Natural killer cell (primary cell): ENCODE measurements around the gene GRM2. TPM values are rescaled to one million over a fixed set of nuclear protein-coding genes. Genes with fewer than 3 reads are reported as not detected.

Experiments used
- ATAC-seq, 3 donors: fragments of 150-1000 bp in 2 of 3; fragments of 200-7000 bp in 1 of 3; cut with Tn5 transposase; 1 replicate in 1 of 3; 2 replicates in 2 of 3; pipeline ENCODE4 v1.10.0; 2021; ENCODE audit warnings: mild to moderate bottlenecking in 2 of 3, moderate library complexity in 2 of 3
- DNase-seq, 2 donors: peaks; one replicate each; pipeline versions ENCODE4 v3.0.0 to v3.0.0-alpha.2; 2013 to 2021; ENCODE audit warnings: mixed read lengths in 1 of 2
- H3K27ac ChIP-seq: one replicate; pipeline ENCODE4 v1.5.1; 2013; ENCODE audit warnings: mild to moderate bottlenecking, low read length
- H3K27me3 ChIP-seq: one replicate; pipeline ENCODE4 v1.6.1; 2013; ENCODE audit warnings: low read length; ENCODE audit not compliant: control insufficient read depth, insufficient read depth
- H3K36me3 ChIP-seq: one replicate; pipeline ENCODE4 v1.6.1; 2013; ENCODE audit warnings: low read length; ENCODE audit not compliant: control insufficient read depth, insufficient read depth
- H3K4me1 ChIP-seq: one replicate; pipeline ENCODE4 v1.6.1; 2013; ENCODE audit warnings: low read length; ENCODE audit not compliant: control insufficient read depth, insufficient read depth
- H3K4me3 ChIP-seq: one replicate; pipeline ENCODE4 v1.5.1; 2013; ENCODE audit warnings: low read length
- H3K9me3 ChIP-seq: one replicate; pipeline ENCODE4 v1.6.1; 2013; ENCODE audit warnings: low read length; ENCODE audit not compliant: control insufficient read depth, insufficient read depth
- H3K27ac Mint-ChIP-seq, 2 donors: one replicate each; pipeline ENCODE4 v1.8.0; 2022; ENCODE audit warnings: mild to moderate bottlenecking in 2 of 2, mixed read lengths in 2 of 2, moderate library complexity in 1 of 2
- H3K27me3 Mint-ChIP-seq, 2 donors: one replicate each; pipeline ENCODE4 v1.8.0; 2022; ENCODE audit warnings: low read depth in 2 of 2, mixed read lengths in 2 of 2
- H3K36me3 Mint-ChIP-seq: one replicate; pipeline ENCODE4 v1.8.0; 2022; ENCODE audit warnings: mixed read lengths
- H3K4me1 Mint-ChIP-seq, 2 donors: one replicate each; pipeline ENCODE4 v1.8.0; 2022; ENCODE audit warnings: mixed read lengths in 2 of 2
- H3K4me3 Mint-ChIP-seq: one replicate; pipeline ENCODE4 v1.8.0; 2022; ENCODE audit warnings: mild to moderate bottlenecking, moderate library complexity, mixed read lengths
- H3K9me3 Mint-ChIP-seq, 2 donors: one replicate each; pipeline ENCODE4 v1.8.0; 2022; ENCODE audit warnings: mixed read lengths in 2 of 2
- CTCF ChIP-seq: fragments of 200-600 bp; IDR thresholded peaks from one replicate; pipeline ENCODE4 v1.8.0; 2022; ENCODE audit warnings: antibody characterized with exemption
- WGBS: methylation state at CpG from one replicate; pipeline ENCODE4 v1.1.7; 2013; ENCODE audit warnings: missing lambda C conversion rate; ENCODE audit not compliant: insufficient coverage; 5-methylcytosine and 5-hydroxymethylcytosine counted together
- intact Hi-C: fragments of 100-400 bp; cut with micrococcal nuclease; formaldehyde crosslinking; loops from one replicate; pipeline ENCODE4 v1.14.2; 2022
- total RNA-seq, 4 donors: library from RNA; stranded (reverse); fragments of 120-200 nt in 1 of 4; gene quantifications; one replicate each; pipeline versions ENCODE4 v1.2.3 to v1.2.4, GENCODE V29; 2013 to 2022

GRM2 gene
- total RNA-seq, 3 donors from 2014 or later (not counting 1 experiment from before 2014, with no cell fraction given): 5.6 to 8.0 (median 7.4) TPM

DNA sequence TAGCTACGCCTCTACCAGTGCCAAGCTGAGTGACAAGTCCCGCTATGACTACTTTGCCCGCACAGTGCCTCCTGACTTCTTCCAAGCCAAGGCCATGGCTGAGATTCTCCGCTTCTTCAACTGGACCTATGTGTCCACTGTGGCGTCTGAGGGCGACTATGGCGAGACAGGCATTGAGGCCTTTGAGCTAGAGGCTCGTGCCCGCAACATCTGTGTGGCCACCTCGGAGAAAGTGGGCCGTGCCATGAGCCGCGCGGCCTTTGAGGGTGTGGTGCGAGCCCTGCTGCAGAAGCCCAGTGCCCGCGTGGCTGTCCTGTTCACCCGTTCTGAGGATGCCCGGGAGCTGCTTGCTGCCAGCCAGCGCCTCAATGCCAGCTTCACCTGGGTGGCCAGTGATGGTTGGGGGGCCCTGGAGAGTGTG, 5.7 kb downstream of the GRM2 start:
- ATAC-seq (no peak), DNase-seq (no peak)
- H3K9me3 Mint-ChIP-seq: no peaks in the 10 kb centered on the region
- no peaks in the 10 kb centered on the region for H3K36me3 ChIP-seq
- intact Hi-C loops: no loop called here
- H3K27me3 ChIP-seq: no peaks in the 10 kb centered on the region
- H3K27ac ChIP-seq: no peak overlapping the region
- no peak overlapping the region for H3K4me3 ChIP-seq
- no peak overlapping the region for H3K27ac Mint-ChIP-seq
- no peaks in the 10 kb centered on the region for H3K36me3 Mint-ChIP-seq
- H3K9me3 ChIP-seq: no peaks in the 10 kb centered on the region
- H3K4me1 Mint-ChIP-seq: peaks cover 11 to 23% of the 10 kb centered on the region in 2 donors
- TF ChIP-seq CTCF: no peak
- H3K4me3 Mint-ChIP-seq: no peak overlapping the region
- WGBS: 96% methylated on average over 20 of the region's 20 CpGs
- no peaks in the 10 kb centered on the region for H3K27me3 Mint-ChIP-seq
- H3K4me1 ChIP-seq: no peaks in the 10 kb centered on the region

DNA sequence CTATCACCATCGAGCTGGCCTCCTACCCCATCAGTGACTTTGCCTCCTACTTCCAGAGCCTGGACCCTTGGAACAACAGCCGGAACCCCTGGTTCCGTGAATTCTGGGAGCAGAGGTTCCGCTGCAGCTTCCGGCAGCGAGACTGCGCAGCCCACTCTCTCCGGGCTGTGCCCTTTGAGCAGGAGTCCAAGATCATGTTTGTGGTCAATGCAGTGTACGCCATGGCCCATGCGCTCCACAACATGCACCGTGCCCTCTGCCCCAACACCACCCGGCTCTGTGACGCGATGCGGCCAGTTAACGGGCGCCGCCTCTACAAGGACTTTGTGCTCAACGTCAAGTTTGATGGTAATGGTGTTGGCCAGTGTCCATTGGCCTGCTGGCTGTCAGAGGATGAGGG, 6.1 kb downstream of the GRM2 start:
- H3K9me3 ChIP-seq: no peaks in the 10 kb centered on the region
- no peak overlapping the region for H3K4me3 Mint-ChIP-seq
- no peaks in the 10 kb centered on the region for H3K9me3 Mint-ChIP-seq
- ATAC-seq: no peak
- 96% methylated on average over 19 of the region's 19 CpGs for WGBS
- no peak overlapping the region for H3K4me3 ChIP-seq
- H3K36me3 ChIP-seq: no peaks in the 10 kb centered on the region
- no peaks in the 10 kb centered on the region for H3K27me3 ChIP-seq
- no peaks in the 10 kb centered on the region for H3K27me3 Mint-ChIP-seq
- H3K4me1 Mint-ChIP-seq: peaks cover 9 to 19% of the 10 kb centered on the region in 2 donors
- no peak for TF ChIP-seq CTCF
- H3K4me1 ChIP-seq: no peaks in the 10 kb centered on the region
- H3K27ac Mint-ChIP-seq: no peak overlapping the region
- H3K27ac ChIP-seq: no peak overlapping the region
- intact Hi-C loops: no loop called here
- no peaks in the 10 kb centered on the region for H3K36me3 Mint-ChIP-seq
- DNase-seq: no peak

DNA sequence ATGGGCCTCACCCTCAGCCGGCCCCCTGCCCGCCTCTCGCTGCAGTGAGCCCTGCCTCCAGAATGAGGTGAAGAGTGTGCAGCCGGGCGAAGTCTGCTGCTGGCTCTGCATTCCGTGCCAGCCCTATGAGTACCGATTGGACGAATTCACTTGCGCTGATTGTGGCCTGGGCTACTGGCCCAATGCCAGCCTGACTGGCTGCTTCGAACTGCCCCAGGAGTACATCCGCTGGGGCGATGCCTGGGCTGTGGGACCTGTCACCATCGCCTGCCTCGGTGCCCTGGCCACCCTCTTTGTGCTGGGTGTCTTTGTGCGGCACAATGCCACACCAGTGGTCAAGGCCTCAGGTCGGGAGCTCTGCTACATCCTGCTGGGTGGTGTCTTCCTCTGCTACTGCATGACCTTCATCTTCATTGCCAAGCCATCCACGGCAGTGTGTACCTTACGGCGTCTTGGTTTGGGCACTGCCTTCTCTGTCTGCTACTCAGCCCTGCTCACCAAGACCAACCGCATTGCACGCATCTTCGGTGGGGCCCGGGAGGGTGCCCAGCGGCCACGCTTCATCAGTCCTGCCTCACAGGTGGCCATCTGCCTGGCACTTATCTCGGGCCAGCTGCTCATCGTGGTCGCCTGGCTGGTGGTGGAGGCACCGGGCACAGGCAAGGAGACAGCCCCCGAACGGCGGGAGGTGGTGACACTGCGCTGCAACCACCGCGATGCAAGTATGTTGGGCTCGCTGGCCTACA, 8.5 kb downstream of the GRM2 start:
- peaks cover 9% of the 10 kb centered on the region for H3K4me1 ChIP-seq
- ATAC-seq (no peak), DNase-seq (no peak)
- no peak for TF ChIP-seq CTCF
- H3K9me3 Mint-ChIP-seq: no peaks in the 10 kb centered on the region
- H3K27ac Mint-ChIP-seq: no peak overlapping the region
- H3K27me3 ChIP-seq: no peaks in the 10 kb centered on the region
- H3K4me1 Mint-ChIP-seq: peaks cover 1 to 21% of the 10 kb centered on the region in 2 donors
- H3K27ac ChIP-seq: no peak overlapping the region
- H3K27me3 Mint-ChIP-seq: no peaks in the 10 kb centered on the region
- no peaks in the 10 kb centered on the region for H3K9me3 ChIP-seq
- no peaks in the 10 kb centered on the region for H3K36me3 Mint-ChIP-seq
- H3K4me3 Mint-ChIP-seq: no peak overlapping the region
- intact Hi-C loops: no loop called here
- WGBS: 93% methylated on average over 36 of the region's 36 CpGs
- no peaks in the 10 kb centered on the region for H3K36me3 ChIP-seq
- H3K4me3 ChIP-seq: no peak overlapping the region

- peaks cover 5 to 26% of the 10 kb centered on the region in 2 donors for H3K4me1 Mint-ChIP-seq
- WGBS: 95% methylated on average over 7 of the region's 8 CpGs
- H3K4me1 ChIP-seq: peaks cover 10% of the 10 kb centered on the region
- no peak overlapping the region for H3K4me3 ChIP-seq
- no peaks in the 10 kb centered on the region for H3K27me3 ChIP-seq
- no peaks in the 10 kb centered on the region for H3K36me3 Mint-ChIP-seq
- ATAC-seq (no peak), DNase-seq (no peak)
- intact Hi-C loops: no loop called here
- H3K36me3 ChIP-seq: no peaks in the 10 kb centered on the region
- TF ChIP-seq CTCF: no peak
- H3K9me3 Mint-ChIP-seq: no peaks in the 10 kb centered on the region
- no peaks in the 10 kb centered on the region for H3K9me3 ChIP-seq
- H3K27ac Mint-ChIP-seq: no peak overlapping the region
- no peak overlapping the region for H3K4me3 Mint-ChIP-seq
- H3K27me3 Mint-ChIP-seq: no peaks in the 10 kb centered on the region
- no peak overlapping the region for H3K27ac ChIP-seq
Observed at GRCh38 chr3:51715977-51716294, 9.1 kb downstream of the GRM2 start.
